Prostate gland (tissue), 2 donors: ENCODE results near the gene LARP4B. TPM values are rescaled to one million over a fixed set of nuclear protein-coding genes. Genes with fewer than 3 reads are reported as not detected.

Experiments used
- DNase-seq: peaks from one replicate; pipeline ENCODE4 v3.0.0-alpha.2; 2019; ENCODE audit warnings: low spot score
- H3K27ac ChIP-seq, 2 donors: fragments of 200-600 bp; sonication (generic); 2 replicates each; pipeline ENCODE4 v1.5.1; 2017 to 2019
- H3K27me3 ChIP-seq: fragments of 200-600 bp; sonication (generic); replicated peaks from 2 replicates; pipeline ENCODE4 v1.5.1; 2019; ENCODE audit not compliant: insufficient read depth
- H3K36me3 ChIP-seq, 2 donors: fragments of 200-600 bp; sonication (generic); 1 replicate in 1 of 2; 2 replicates in 1 of 2; pipeline versions ENCODE4 v1.5.1 to v1.8.1; 2017 to 2019
- H3K4me1 ChIP-seq: fragments of 200-600 bp; sonication (generic); replicated peaks from 2 replicates; pipeline ENCODE4 v1.5.1; 2019
- H3K4me3 ChIP-seq, 2 donors: fragments of 200-600 bp; sonication (generic); 2 replicates each; pipeline ENCODE4 v1.5.1; 2017 to 2019
- H3K9me3 ChIP-seq: fragments of 200-600 bp; sonication (generic); 2 replicates; pipeline ENCODE4 v1.5.1; 2017
- POLR2A ChIP-seq: fragments of 450-650 bp; IDR thresholded peaks from one replicate; pipeline ENCODE4 v1.6.1; 2016; ENCODE audit warnings: antibody characterized with exemption, mild to moderate bottlenecking
- POLR2AphosphoS5 ChIP-seq: sonication (generic); formaldehyde crosslinking; IDR thresholded peaks from one replicate; pipeline ENCODE4 v1.6.1; 2017; ENCODE audit warnings: antibody characterized with exemption
- WGBS: methylation state at CpG from one replicate; pipeline ENCODE4 v1.1.5; 2018; 5-methylcytosine and 5-hydroxymethylcytosine counted together
- intact Hi-C: fragments of 100-400 bp; cut with DNase I; formaldehyde crosslinking; loops from one replicate; pipeline ENCODE4 v1.14.2; 2022
- total RNA-seq, 2 donors: library from RNA; depleted of rRNA; stranded (reverse); fragments of >200 nt; gene quantifications; one replicate each; pipeline ENCODE4 v1.1.0, GENCODE V29; 2016
- TF ChIP-seq, protein P1 (sequence below), 4 experiments: fragments of 200-600 bp in 2 of 4; fragments of 450-650 bp in 2 of 4; sonication (generic) in 2 of 4; IDR thresholded peaks; 1 replicate in 3 of 4; 2 replicates in 1 of 4; pipeline ENCODE4 v1.5.1; 2016 to 2019; ENCODE audit warnings: antibody characterized with exemption in 4 of 4, mild to moderate bottlenecking in 2 of 4, moderate library complexity in 2 of 4

LARP4B gene
- total RNA-seq, 2 donors from 2014 or later: 51.9 to 95.4 TPM

DNA sequence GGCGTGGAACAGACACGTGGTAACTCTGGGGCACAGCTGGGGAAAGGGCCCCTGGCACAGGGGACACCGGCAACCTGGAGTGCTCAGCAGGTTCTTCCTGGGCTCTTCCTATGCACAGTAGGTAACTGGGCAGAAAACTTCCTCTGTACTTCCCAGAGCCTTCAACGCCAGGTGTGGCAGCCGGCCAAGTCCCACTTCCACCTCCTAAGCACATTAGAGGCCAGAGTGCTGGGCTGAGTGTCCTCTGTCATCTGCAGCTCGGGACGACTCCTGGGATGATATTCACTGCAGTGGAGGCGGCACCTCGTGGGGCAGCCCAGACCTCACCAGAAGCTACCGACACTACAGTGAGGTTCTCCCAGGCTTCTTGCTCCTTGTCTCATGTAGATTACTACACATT, 114.5 kb downstream of the LARP4B start:
- Histone ChIP-seq H3K4me3 (no peak overlapping the region), H3K27me3 (no peaks in the 10 kb centered on the region), H3K4me1 (no peaks in the 10 kb centered on the region), H3K27ac (no peak overlapping the region), H3K36me3 (peaks cover 5% of the 10 kb centered on the region in 2 donors), H3K9me3 (no peaks in the 10 kb centered on the region)
- DNase-seq: no peak
- TF ChIP-seq POLR2AphosphoS5 (no peak), POLR2A (no peak)
- TF ChIP-seq, protein P1, sequence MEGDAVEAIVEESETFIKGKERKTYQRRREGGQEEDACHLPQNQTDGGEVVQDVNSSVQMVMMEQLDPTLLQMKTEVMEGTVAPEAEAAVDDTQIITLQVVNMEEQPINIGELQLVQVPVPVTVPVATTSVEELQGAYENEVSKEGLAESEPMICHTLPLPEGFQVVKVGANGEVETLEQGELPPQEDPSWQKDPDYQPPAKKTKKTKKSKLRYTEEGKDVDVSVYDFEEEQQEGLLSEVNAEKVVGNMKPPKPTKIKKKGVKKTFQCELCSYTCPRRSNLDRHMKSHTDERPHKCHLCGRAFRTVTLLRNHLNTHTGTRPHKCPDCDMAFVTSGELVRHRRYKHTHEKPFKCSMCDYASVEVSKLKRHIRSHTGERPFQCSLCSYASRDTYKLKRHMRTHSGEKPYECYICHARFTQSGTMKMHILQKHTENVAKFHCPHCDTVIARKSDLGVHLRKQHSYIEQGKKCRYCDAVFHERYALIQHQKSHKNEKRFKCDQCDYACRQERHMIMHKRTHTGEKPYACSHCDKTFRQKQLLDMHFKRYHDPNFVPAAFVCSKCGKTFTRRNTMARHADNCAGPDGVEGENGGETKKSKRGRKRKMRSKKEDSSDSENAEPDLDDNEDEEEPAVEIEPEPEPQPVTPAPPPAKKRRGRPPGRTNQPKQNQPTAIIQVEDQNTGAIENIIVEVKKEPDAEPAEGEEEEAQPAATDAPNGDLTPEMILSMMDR (IDR thresholded peaks at IDR 0.05): no peak
- 90% methylated on average over 10 of the region's 10 CpGs for WGBS
- intact Hi-C loops: no loop called here

DNA sequence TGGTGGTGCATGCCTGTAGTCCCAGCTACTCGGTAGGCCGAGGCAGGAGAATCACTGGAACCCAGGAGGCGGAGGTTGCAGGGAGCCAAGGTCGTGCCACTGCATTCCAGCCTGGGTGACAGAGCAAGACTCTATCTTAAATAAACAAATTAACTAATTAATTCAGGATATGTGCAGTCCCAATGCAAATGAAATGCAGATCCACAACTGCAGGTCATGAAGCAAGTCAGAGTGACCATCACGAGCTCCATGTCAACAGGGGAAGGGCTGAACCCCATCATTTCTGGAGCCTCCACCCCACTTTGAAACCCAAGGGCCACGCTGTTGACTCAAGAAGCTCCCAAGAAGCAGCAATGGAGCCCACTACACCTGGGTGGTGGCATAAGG, 115.4 kb downstream of the LARP4B start:
- no peak for DNase-seq
- Histone ChIP-seq H3K9me3 (no peaks in the 10 kb centered on the region), H3K4me3 (no peak overlapping the region), H3K27ac (no peak overlapping the region), H3K27me3 (no peaks in the 10 kb centered on the region), H3K36me3 (peaks cover 5% of the 10 kb centered on the region in 2 donors), H3K4me1 (no peaks in the 10 kb centered on the region)
- TF ChIP-seq, protein P1 (IDR thresholded peaks at IDR 0.05): no peak
- TF ChIP-seq POLR2AphosphoS5: no peak
- TF ChIP-seq POLR2A: no peak
- intact Hi-C loops: no loop called here
- WGBS: over 99% methylated on average over 6 of the region's 6 CpGs

DNA sequence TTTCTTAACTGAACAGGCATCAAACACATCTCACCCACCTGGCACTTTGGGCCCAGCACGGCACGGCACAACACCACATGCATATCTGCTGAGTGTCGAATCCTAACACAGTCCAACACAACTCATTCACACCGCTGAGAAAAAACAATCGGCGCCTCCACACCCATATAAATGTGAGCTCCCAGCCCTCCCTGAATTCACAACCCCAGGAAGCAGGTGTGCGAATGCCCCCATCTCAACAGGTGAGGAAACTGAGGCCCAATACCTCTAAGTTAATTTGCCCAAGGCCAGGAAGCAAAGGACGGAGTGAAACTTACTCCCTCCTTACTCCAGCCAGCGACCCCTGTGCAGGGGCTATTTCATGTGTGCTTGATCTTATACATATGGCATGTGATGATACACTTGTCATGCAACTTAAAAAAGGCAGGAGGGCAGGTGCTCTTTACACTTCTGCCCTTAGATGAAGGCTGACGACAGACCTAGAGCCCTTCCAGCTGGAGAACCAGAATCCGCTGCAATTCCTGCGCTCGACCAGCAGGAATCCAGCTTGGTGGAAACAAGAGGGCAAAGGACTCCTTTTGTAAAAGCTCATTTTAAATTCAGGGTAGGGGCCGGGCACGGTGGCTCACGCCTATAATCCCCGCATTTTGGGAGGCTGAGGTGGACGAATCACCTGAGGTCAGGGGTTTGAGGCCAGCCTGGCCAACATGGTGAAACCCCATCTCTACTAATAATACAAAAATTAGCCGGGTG, 116.0 kb downstream of the LARP4B start:
- H3K9me3 ChIP-seq: no peaks in the 10 kb centered on the region
- WGBS: 96% methylated on average over 19 of the region's 19 CpGs
- no peaks in the 10 kb centered on the region for H3K4me1 ChIP-seq
- intact Hi-C loops: no loop called here
- TF ChIP-seq, protein P1 (IDR thresholded peaks at IDR 0.05): no peak
- no peak for TF ChIP-seq POLR2AphosphoS5
- no peak for TF ChIP-seq POLR2A
- DNase-seq: no peak
- peaks cover 5% of the 10 kb centered on the region in 2 donors for H3K36me3 ChIP-seq
- no peaks in the 10 kb centered on the region for H3K27me3 ChIP-seq
- no peak overlapping the region for H3K27ac ChIP-seq
- H3K4me3 ChIP-seq: no peak overlapping the region

DNA sequence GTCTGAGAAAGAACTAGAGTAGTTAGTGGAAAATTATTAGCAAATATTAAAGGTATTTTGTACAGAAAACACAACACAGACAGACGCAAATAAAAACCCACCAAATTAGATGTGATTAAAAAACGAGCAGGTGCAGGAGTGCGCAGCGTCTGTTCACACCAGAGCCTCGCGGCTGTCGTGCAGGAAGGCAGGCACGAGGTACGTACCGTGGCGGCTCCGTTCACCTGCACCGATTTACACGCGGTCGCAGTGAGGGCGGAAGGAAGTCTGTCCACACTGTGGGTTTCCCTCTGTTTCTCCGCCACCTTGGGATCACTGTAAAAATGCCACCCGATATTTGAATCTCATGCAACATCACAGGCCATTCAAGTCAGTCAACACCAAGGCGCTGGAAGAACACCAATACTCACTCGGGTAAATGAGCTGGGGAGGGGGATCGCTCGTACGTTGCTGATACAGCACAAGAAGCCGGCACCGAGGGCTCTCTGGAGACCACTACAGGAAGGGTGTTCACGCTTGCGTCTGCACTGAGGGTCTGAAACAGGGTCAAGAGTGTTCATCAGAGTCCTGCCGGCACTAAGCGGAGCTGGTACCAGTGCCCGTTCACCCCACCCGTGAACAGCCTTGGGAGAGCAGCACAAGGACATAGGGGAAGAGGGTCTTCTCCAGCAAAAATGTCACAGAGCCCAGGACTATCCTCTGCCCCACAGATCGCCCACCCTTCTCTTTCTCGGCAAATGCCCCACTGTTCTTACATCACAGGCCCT, 116.8 kb downstream of the LARP4B start:
- DNase-seq: no peak
- Histone ChIP-seq H3K4me3 (no peak overlapping the region), H3K36me3 (peaks cover 5% of the 10 kb centered on the region in 2 donors), H3K9me3 (no peaks in the 10 kb centered on the region), H3K4me1 (no peaks in the 10 kb centered on the region), H3K27me3 (no peaks in the 10 kb centered on the region), H3K27ac (no peak overlapping the region)
- 94% methylated on average over 34 of the region's 34 CpGs for WGBS
- intact Hi-C loops: no loop called here
- TF ChIP-seq POLR2A (no peak), POLR2AphosphoS5 (no peak)
- TF ChIP-seq, protein P1 (IDR thresholded peaks at IDR 0.05): no peak
